Large intestine (tissue), 3 donors: ENCODE results near the gene MAP2. TPM values are rescaled to one million over a fixed set of nuclear protein-coding genes. Genes with fewer than 3 reads are reported as not detected.

Experiments
- DNase-seq, 2 donors: peaks; one replicate each; pipeline versions ENCODE4 v3.0.0 to v3.0.0-alpha.2; 2013
- H3K27ac ChIP-seq: one replicate; pipeline ENCODE4 v1.5.1; 2013; ENCODE audit warnings: low read length
- H3K27me3 ChIP-seq: 2 replicates; pipeline ENCODE4 v1.6.1; 2013; ENCODE audit warnings: low read length; ENCODE audit not compliant: control insufficient read depth, insufficient read depth
- H3K36me3 ChIP-seq: 2 replicates; pipeline ENCODE4 v1.6.1; 2013; ENCODE audit warnings: low read length; ENCODE audit not compliant: control insufficient read depth, insufficient read depth
- H3K4me1 ChIP-seq: one replicate; pipeline ENCODE4 v1.6.1; 2013; ENCODE audit warnings: low read length; ENCODE audit not compliant: control insufficient read depth, insufficient read depth
- H3K4me3 ChIP-seq: one replicate; pipeline ENCODE4 v1.5.1; 2013; ENCODE audit warnings: low read length
- H3K9me3 ChIP-seq: one replicate; pipeline ENCODE4 v1.6.1; 2013; ENCODE audit warnings: mild to moderate bottlenecking, low read depth, low read length, moderate library complexity; ENCODE audit not compliant: control insufficient read depth
- WGBS: methylation state at CpG from one replicate; pipeline ENCODE4 v1.1.5; 2013; ENCODE audit warnings: low lambda C conversion rate; ENCODE audit not compliant: insufficient coverage; 5-methylcytosine and 5-hydroxymethylcytosine counted together
- polyA plus RNA-seq: library from polyadenylated mRNA; unstranded; fragments of 120-200 nt; gene quantifications from one replicate; pipeline ENCODE4 v1.2.1, GENCODE V29; 2013

The MAP2 gene
- polyA plus RNA-seq, 1 donor: 16.3 TPM

DNA sequence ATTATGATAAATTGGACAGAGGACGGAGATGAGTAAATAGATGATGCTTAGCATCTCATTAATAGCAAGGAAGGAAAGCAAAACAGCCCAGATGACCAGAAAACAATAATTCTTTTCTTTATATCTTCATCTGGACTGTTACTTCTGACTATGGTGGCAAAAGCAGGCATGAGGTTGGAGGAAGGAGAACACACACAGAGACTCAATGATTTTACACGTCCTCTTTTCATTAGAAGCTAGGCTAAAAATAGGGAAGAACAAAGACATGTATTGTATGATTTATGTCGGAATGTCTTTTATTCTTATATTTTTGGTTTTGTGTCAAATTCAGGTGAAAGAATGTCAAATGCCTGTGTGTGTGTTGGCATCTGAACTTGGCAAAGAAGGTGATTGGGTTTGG, 137.1 kb downstream of the MAP2 start:
- Histone ChIP-seq H3K27ac (no peak overlapping the region), H3K4me3 (no peak overlapping the region), H3K27me3 (no peaks in the 10 kb centered on the region), H3K4me1 (no peaks in the 10 kb centered on the region), H3K36me3 (no peaks in the 10 kb centered on the region), H3K9me3 (no peaks in the 10 kb centered on the region)
- WGBS: no CpG with 5 or more reads among the region's 3 CpGs
- DNase-seq: no peak

DNA sequence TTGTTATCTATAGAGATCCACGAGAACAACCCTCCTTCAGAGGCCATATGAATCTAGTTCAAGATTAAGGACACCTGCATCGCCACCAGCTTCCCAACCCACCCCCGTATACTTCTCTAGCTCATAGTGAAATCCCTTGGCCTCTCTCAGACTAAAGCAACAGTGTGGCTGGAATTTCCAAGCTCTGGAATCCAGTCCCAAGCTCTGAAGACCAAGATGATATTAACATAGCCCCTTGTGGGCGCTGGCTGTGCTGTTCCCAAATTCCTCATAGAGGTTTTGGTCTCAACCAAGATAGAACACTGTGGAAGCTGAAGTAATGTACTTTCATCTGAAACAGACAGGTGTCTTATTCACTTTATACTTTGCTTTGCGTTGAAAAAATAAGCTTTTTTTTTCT, 139.6 kb downstream of the MAP2 start:
- Histone ChIP-seq H3K36me3 (no peaks in the 10 kb centered on the region), H3K4me1 (no peaks in the 10 kb centered on the region), H3K27ac (no peak overlapping the region), H3K4me3 (no peak overlapping the region), H3K9me3 (no peaks in the 10 kb centered on the region), H3K27me3 (no peaks in the 10 kb centered on the region)
- WGBS: 100% methylated on average over 1 of the region's 5 CpGs
- DNase-seq: no peak

DNA sequence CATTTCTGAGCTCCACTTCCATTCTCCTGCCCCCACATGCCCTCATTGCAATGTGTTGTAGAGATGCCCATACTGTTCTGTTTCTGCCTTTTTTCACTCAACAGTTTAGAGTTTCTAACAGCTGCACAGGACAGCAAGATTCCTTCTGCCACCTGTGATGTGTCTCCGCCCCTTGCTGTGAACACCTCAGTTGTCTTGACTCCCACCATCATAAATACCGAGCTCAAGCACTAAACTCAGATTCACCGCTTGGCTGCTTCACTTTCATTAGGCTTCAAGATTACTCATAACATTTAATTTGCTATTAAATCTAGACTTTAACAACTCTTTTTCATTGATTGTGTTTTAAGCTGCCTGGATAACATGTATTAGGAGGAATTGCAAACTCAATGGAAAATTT, 141.0 kb downstream of the MAP2 start:
- H3K27me3 ChIP-seq: no peaks in the 10 kb centered on the region
- H3K9me3 ChIP-seq: no peaks in the 10 kb centered on the region
- no CpG with 5 or more reads among the region's 3 CpGs for WGBS
- no peaks in the 10 kb centered on the region for H3K36me3 ChIP-seq
- H3K27ac ChIP-seq: no peak overlapping the region
- DNase-seq: no peak
- no peaks in the 10 kb centered on the region for H3K4me1 ChIP-seq
- no peak overlapping the region for H3K4me3 ChIP-seq

DNA sequence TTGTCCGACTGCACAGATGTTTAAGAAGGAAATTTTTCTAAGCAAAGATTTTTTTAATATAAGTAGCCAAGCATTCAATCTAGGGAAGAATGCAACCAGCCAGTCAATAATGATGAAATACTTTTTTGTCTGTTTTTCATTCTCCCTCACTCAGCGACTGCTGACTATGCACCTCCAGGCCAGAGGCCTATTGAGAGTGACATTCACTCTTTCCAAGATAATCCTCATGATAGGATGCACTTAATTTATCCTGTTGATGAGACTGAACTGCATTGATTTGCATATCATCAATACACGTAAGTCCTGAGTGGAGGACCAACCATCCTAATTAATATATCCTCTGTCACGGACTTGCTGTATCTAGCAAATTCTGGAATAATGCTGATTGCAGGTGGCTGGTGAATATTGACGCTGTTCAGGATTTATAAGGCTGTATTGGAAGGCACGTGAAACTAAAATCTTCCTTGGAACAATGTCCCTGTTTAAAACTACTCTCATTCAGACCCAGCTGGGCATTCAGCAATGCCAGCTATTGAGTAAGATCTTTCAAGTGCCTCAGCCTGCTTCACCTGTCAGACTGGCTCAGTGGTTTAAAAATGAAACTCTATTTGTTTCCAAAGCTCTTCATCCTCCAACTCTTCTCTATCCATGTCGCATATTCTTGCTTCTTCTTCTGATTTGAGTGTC, 142.2 kb downstream of the MAP2 start:
- 71% methylated on average over 1 of the region's 7 CpGs for WGBS
- no peak overlapping the region for H3K27ac ChIP-seq
- no peaks in the 10 kb centered on the region for H3K9me3 ChIP-seq
- no peak overlapping the region for H3K4me3 ChIP-seq
- no peaks in the 10 kb centered on the region for H3K27me3 ChIP-seq
- no peak for DNase-seq
- H3K4me1 ChIP-seq: no peaks in the 10 kb centered on the region
- no peaks in the 10 kb centered on the region for H3K36me3 ChIP-seq

DNA sequence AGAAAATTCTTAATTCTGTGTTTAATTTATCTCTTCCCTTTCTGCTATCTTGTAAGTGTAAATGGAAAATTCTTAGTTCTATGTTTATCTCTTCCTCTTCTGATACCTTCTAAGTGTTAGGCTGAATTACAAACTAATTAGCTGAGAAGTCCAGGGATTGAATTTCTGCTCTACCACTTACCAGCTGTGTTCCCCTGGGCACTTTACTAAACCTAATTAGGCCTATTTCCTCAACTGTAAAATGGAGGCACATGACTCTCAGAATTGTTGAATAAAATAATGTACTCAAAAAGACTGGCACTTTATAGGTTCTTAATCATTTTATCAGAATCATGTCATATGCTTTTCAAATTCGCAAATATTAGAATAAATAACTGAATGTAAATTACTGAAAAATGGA, 146.3 kb downstream of the MAP2 start:
- H3K27ac ChIP-seq: no peak overlapping the region
- no peak for DNase-seq
- no peaks in the 10 kb centered on the region for H3K27me3 ChIP-seq
- H3K36me3 ChIP-seq: no peaks in the 10 kb centered on the region
- no peaks in the 10 kb centered on the region for H3K9me3 ChIP-seq
- H3K4me3 ChIP-seq: no peak overlapping the region
- 86% methylated on average over 1 of the region's 1 CpG for WGBS
- no peaks in the 10 kb centered on the region for H3K4me1 ChIP-seq

DNA sequence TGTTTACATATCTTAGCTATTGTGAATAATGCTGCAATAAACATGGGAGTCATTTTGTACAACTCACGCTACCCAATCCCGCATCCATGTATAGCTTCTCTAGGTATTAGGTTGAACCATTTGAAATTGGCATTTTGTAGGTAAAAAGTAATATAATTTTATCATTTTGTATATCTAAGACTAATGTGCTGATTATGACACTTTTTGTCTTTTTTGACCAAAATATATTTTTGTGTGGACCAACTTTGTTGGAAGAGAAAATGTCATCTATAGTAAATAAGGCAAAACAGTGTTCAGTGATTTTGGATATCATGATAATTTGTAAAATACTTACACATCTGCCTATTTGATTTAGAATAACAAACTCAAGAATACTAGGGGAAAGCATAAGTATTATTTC, 150.7 kb downstream of the MAP2 start:
- no peak overlapping the region for H3K4me3 ChIP-seq
- no peak overlapping the region for H3K27ac ChIP-seq
- no CpG with 5 or more reads among the region's 2 CpGs for WGBS

DNA sequence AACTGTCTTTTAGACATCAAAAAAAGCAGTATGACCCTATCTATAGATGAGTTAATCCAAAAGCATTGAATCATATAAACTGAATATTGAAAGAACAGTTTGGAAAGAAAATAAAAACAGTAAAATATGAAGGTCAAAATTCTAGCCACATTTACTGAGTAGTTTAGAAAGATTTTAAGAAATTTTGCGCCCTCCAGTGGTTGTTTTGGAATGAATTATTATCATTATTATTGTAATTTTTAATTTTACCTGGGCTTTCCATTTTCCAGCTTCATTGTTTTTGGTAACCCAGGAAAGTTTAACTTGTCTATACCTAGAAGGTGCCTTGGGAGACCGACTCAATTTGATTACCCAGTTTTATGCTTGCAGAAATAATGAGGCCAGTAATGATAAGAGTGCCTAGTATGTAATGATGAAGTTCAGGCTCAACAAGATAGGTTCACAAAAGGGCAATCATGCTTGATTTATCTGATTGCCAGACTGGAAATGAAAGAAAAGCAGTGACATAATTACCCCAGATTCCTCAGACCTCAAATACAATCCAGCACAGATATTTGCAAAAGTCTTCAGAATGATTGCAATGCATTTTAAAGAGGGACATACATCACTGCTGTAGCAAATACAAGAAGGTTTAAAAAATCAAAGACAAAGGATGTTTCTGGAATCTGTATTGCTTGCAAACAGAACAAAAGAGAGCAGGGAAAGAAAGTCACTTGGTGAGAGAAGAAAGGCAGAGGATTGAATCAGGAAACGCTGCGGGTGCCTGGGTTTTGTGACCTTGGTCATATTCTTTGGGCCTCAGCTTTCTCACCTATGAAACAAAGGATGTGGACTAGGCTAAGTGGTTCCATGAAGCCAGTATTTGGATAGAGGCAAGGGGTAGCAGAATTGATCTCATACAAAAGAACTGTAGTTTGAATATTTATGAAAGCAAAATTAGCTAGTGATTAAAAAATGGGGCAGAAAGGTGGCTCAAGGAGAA, 153.8 kb downstream of the MAP2 start:
- Histone ChIP-seq H3K36me3 (no peaks in the 10 kb centered on the region), H3K4me1 (no peaks in the 10 kb centered on the region), H3K27me3 (no peaks in the 10 kb centered on the region), H3K27ac (no peak overlapping the region), H3K9me3 (no peaks in the 10 kb centered on the region), H3K4me3 (no peak overlapping the region)
- no CpG with 5 or more reads among the region's 4 CpGs for WGBS
- DNase-seq: no peak

More for the DNA sequence above, 150.7 kb downstream of the MAP2 start:
- no peaks in the 10 kb centered on the region for H3K4me1 ChIP-seq
- H3K27me3 ChIP-seq: no peaks in the 10 kb centered on the region
- no peak for DNase-seq
- H3K9me3 ChIP-seq: no peaks in the 10 kb centered on the region
- H3K36me3 ChIP-seq: no peaks in the 10 kb centered on the region

DNA sequence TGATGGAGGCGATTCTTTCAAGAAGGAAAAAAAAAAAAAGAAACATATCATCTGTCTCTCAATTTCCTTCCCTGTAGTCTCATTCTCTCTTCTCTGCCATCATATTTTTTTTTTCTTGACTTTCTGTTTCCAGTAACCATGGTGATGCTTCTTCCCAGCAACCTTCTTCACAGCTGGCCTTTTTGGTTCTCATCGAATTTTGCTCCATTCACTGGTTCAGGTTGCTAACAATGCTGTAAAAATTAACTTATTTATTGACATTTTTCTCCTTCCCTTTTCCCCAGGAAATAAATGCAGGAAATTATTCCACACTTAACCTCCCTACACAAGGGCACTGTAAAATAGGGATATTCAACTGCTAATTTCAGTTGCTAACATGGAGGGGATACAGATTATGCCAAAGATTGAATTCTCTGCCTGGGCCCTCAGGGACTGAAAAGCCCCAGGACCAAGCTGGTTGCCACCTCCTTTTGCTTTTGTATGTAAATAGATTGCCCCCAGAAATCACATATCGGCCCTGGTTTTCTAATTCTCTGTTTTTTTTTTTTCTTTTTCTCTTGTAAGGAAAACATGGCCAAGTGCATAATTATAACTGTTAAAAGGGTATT, 154.7 kb downstream of the MAP2 start:
- Histone ChIP-seq H3K36me3 (no peaks in the 10 kb centered on the region), H3K4me3 (no peak overlapping the region), H3K27me3 (no peaks in the 10 kb centered on the region), H3K4me1 (no peaks in the 10 kb centered on the region), H3K27ac (no peak overlapping the region), H3K9me3 (no peaks in the 10 kb centered on the region)
- DNase-seq: no peak
- 100% methylated on average over 1 of the region's 3 CpGs for WGBS

DNA sequence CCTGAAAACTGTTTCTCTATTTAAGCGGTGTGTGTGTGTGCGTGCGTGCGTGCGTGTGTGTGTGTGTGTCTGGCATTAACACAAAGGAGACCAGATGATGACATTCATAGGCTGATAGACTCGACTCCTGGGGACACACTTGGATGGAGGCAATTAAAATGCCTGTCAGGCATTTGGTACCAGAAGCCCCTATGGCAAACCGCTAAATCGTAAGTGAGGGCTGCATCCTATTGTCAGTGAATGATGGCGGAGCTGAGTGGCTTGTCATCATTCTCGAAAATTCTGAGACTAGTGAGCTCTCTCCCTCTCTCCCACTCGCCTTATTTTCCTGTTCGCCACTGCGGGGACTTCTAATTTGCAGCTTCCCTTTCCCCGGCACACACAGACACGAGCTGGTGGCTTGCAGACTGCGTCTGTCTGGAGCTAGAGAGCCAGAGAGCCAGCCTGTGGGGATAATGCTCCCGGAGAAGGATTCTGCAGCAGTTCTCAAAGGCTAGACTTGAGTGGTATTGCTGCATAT, 155.4 kb downstream of the MAP2 start:
- H3K9me3 ChIP-seq: no peaks in the 10 kb centered on the region
- H3K27me3 ChIP-seq: no peaks in the 10 kb centered on the region
- no CpG with 5 or more reads among the region's 17 CpGs for WGBS
- peak in 1 of 2 donors; percentile 8 for DNase-seq
- peak overlapping the region; percentile 6 for H3K4me3 ChIP-seq
- H3K27ac ChIP-seq: no peak overlapping the region
- H3K36me3 ChIP-seq: no peaks in the 10 kb centered on the region
- no peaks in the 10 kb centered on the region for H3K4me1 ChIP-seq

DNA sequence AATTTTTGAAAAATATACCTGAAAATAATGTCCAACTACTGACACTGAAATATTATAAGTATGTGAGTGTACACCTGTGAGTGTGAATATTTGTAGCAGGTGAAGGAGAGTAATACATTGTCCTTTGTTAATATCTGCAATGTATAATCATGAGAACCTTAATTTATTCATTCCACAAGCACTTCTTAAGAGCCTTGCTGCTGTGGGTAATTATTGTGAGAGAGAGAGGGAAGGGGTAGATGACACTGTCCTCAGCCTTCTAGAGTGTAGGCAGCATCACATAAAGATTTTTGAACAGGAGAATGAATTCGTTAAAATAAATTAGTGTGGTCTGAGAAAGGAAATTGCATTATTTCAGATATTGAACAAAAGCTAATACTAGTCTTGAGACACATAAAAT, 157.2 kb downstream of the MAP2 start:
- H3K27ac ChIP-seq: no peak overlapping the region
- H3K4me1 ChIP-seq: no peaks in the 10 kb centered on the region
- H3K27me3 ChIP-seq: no peaks in the 10 kb centered on the region
- no peak overlapping the region for H3K4me3 ChIP-seq
- WGBS: no CpG with 5 or more reads among the region's 1 CpG
- no peak for DNase-seq
- H3K9me3 ChIP-seq: no peaks in the 10 kb centered on the region
- H3K36me3 ChIP-seq: no peaks in the 10 kb centered on the region
